Keratinocyte (primary cell): ENCODE data around the gene TSTD1. TPM values are rescaled to one million over a fixed set of nuclear protein-coding genes. Genes with fewer than 3 reads are reported as not detected.
"Not testable (repeated sequence)": the region's sequence is repeated elsewhere in the genome, so short reads cannot be mapped to it uniquely, and the experiment has no call there.

Experiments
- DNase-seq: peaks from one replicate; pipeline ENCODE4 v3.0.0-alpha.2; 2011; ENCODE audit warnings: low read depth, missing footprints, low spot score
- FAIRE-seq: peaks from 2 replicates; lab custom pipeline; 2011; peaks lifted over from hg19 to GRCh38; lab: Jason Lieb, UNC
- H2AFZ ChIP-seq: 2 replicates; pipeline ENCODE4 v1.6.0; 2012; ENCODE audit warnings: low read length, control low read depth, inconsistent platforms; ENCODE audit not compliant: control insufficient read depth
- H3K27ac ChIP-seq: 2 replicates; pipeline ENCODE4 v1.5.1; 2011; ENCODE audit warnings: low read length; ENCODE audit not compliant: control insufficient read depth, insufficient read depth
- H3K27me3 ChIP-seq: 3 replicates; pipeline ENCODE4 v1.6.0; 2011; ENCODE audit warnings: low read length; ENCODE audit not compliant: control insufficient read depth, insufficient read depth; ENCODE audit errors: extremely low read depth
- H3K36me3 ChIP-seq, 2 experiments: 2 replicates in 1 of 2; 3 replicates in 1 of 2; pipeline ENCODE4 v1.5.1; 2011; ENCODE audit warnings: low read length in 2 of 2, mild to moderate bottlenecking in 1 of 2; ENCODE audit not compliant: control insufficient read depth in 2 of 2, insufficient read depth in 2 of 2; ENCODE audit errors: extremely low read depth in 1 of 2
- H3K4me1 ChIP-seq: 3 replicates; pipeline ENCODE4 v1.5.1; 2011; ENCODE audit warnings: low read length; ENCODE audit not compliant: control insufficient read depth, insufficient read depth; ENCODE audit errors: extremely low read depth
- H3K4me2 ChIP-seq: 3 replicates; pipeline ENCODE4 v1.6.0; 2011; ENCODE audit warnings: low read depth, low read length; ENCODE audit not compliant: control insufficient read depth, insufficient read depth; ENCODE audit errors: extremely low read depth
- H3K4me3 ChIP-seq, 3 experiments: fragments of 200-600 bp in 1 of 3; sonication (generic) in 1 of 3; 2 replicates in 2 of 3; 3 replicates in 1 of 3; pipeline ENCODE4 v1.5.1; 2011 to 2016; ENCODE audit warnings: low read length in 3 of 3, mild to moderate bottlenecking in 3 of 3, control low read depth in 2 of 3, inconsistent platforms in 1 of 3, low read depth in 1 of 3, mixed read lengths in 1 of 3, mixed run types in 1 of 3, moderate library complexity in 1 of 3; ENCODE audit not compliant: control insufficient read depth in 2 of 3, insufficient read depth in 2 of 3; ENCODE audit errors: extremely low read depth in 1 of 3
- H3K79me2 ChIP-seq: 2 replicates; pipeline ENCODE4 v1.6.0; 2012; ENCODE audit warnings: low read length; ENCODE audit not compliant: control insufficient read depth, insufficient read depth
- H3K9ac ChIP-seq: 3 replicates; pipeline ENCODE4 v1.6.0; 2011; ENCODE audit warnings: low read length; ENCODE audit not compliant: control insufficient read depth, insufficient read depth; ENCODE audit errors: extremely low read depth
- H3K9me1 ChIP-seq: 3 replicates; pipeline ENCODE4 v1.6.0; 2011; ENCODE audit warnings: low read length; ENCODE audit not compliant: control insufficient read depth, insufficient read depth; ENCODE audit errors: extremely low read depth
- H3K9me3 ChIP-seq: 2 replicates; pipeline ENCODE4 v1.5.1; 2012; ENCODE audit warnings: low read depth, low read length; ENCODE audit not compliant: control insufficient read depth
- H4K20me1 ChIP-seq: 3 replicates; pipeline ENCODE4 v1.6.0; 2011; ENCODE audit warnings: low read length; ENCODE audit not compliant: control insufficient read depth, insufficient read depth; ENCODE audit errors: extremely low read depth
- EZH2 ChIP-seq: IDR thresholded peaks from one replicate; pipeline ENCODE4 v1.6.1; 2012; ENCODE audit warnings: inconsistent platforms, mild to moderate bottlenecking, low read length, moderate library complexity
- dilution Hi-C: fragments of 300-500 bp; cut with MboI; formaldehyde crosslinking; loops from one replicate; pipeline ENCODE4 v1.7.0; 2020; ENCODE audit warnings: low sequenced_read_pairs; ENCODE audit not compliant: extremely low pct_ligation_motif_present
- polyA plus RNA-seq, 5 experiments: library from polyadenylated mRNA; depleted of rRNA in 3 of 5; stranded (reverse) in 3 of 5; stranded (forward) in 1 of 5; unstranded in 1 of 5; fragments of >200 nt; gene quantifications; 1 replicate in 1 of 5; 2 replicates in 3 of 5; 3 replicates in 1 of 5; pipeline versions ENCODE4 v1.2.1 to v1.2.3, GENCODE V29; 2011 to 2012; ENCODE audit warnings: missing spikeins in 2 of 5, low read depth in 1 of 5, low replicate concordance in 1 of 5
- TF ChIP-seq, protein P1 (sequence below), 3 experiments: IDR thresholded peaks in 1 of 3; conservative IDR thresholded peaks in 1 of 3; optimal IDR thresholded peaks in 1 of 3; 2 replicates in 2 of 3; 3 replicates in 1 of 3; pipeline versions ENCODE3 to v1.5.1; 2011; ENCODE audit warnings: low read length in 3 of 3, mild to moderate bottlenecking in 3 of 3, moderate library complexity in 2 of 3, control low read depth in 1 of 3, inconsistent platforms in 1 of 3; ENCODE audit not compliant: insufficient read depth in 2 of 3; ENCODE audit errors: extremely low read depth in 1 of 3

The TSTD1 gene
- polyA plus RNA-seq, 1 donor (not counting 4 experiments of a cell fraction or from before 2014, with no cell fraction given), result 106 TPM

DNA sequence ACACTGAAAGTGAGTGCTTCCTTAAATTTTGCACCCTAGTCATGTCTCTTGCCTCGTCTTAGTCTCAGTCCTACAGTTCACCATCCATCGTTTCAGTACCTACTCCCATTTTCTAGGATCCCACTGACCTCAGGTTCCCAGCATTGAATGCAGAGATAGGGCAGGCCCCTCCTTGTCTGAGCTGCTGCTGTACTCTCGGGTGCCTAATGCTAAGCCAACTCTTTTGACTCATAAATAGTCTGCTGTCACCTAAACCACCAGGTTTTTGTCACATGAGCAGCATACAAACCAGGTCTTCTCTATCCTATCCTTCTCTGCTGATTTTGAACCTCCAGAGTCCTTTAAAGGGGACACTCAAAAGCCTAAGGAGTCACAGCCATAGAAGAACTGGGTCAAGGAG is 27.9 kb upstream of the TSTD1 start:
- TF ChIP-seq, protein P1, sequence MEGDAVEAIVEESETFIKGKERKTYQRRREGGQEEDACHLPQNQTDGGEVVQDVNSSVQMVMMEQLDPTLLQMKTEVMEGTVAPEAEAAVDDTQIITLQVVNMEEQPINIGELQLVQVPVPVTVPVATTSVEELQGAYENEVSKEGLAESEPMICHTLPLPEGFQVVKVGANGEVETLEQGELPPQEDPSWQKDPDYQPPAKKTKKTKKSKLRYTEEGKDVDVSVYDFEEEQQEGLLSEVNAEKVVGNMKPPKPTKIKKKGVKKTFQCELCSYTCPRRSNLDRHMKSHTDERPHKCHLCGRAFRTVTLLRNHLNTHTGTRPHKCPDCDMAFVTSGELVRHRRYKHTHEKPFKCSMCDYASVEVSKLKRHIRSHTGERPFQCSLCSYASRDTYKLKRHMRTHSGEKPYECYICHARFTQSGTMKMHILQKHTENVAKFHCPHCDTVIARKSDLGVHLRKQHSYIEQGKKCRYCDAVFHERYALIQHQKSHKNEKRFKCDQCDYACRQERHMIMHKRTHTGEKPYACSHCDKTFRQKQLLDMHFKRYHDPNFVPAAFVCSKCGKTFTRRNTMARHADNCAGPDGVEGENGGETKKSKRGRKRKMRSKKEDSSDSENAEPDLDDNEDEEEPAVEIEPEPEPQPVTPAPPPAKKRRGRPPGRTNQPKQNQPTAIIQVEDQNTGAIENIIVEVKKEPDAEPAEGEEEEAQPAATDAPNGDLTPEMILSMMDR (optimal IDR thresholded peaks at IDR 0.05 in 1 of 3, IDR thresholded peaks at IDR 0.05 in 1 of 3, conservative IDR thresholded peaks at IDR 0.05 in 1 of 3; ENCODE audit: extremely low read depth in 1 of 3, insufficient read depth in 2 of 3, low read length in 3 of 3), result no peak
- no peak for TF ChIP-seq EZH2
- H3K79me2 ChIP-seq, result no peaks in the 10 kb centered on the region
- no peak overlapping the region for H2AFZ ChIP-seq
- no peaks in the 10 kb centered on the region for H3K27me3 ChIP-seq
- H3K36me3 ChIP-seq, result no peaks in the 10 kb centered on the region
- no peaks in the 10 kb centered on the region for H4K20me1 ChIP-seq
- no peaks in the 10 kb centered on the region for H3K9me1 ChIP-seq
- no peak for DNase-seq
- dilution Hi-C loops, result no loop called here
- no peak overlapping the region for H3K4me3 ChIP-seq
- FAIRE-seq, result no peak
- no peaks in the 10 kb centered on the region for H3K9me3 ChIP-seq
- H3K4me1 ChIP-seq, result peaks cover 17% of the 10 kb centered on the region
- H3K9ac ChIP-seq, result no peak overlapping the region
- H3K27ac ChIP-seq, result no peak overlapping the region
- no peak overlapping the region for H3K4me2 ChIP-seq

DNA sequence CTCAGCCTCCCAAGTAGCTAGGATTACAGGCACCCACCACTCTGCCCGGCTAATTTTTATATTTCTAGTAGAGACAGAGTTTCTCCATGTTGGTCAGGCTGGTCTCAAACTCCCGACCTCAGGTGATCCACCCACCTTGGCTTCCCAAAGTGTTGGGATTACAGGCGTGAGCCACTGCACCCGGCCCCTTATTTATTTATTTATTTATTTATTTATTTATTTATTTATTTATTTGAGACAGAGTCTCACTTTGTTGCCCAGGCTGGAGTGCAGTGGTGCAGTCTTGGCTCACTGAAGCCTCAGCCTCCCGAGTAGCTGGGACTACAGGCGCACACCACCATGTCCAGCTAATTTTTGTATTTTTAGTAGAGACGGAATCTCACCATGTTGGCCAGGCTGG is 26.9 kb upstream of the TSTD1 start:
- H3K4me3 ChIP-seq, H3K36me3 ChIP-seq, H3K9me3 ChIP-seq, DNase-seq, H3K27me3 ChIP-seq, H3K9ac ChIP-seq, H3K9me1 ChIP-seq, H3K4me2 ChIP-seq, dilution Hi-C loops, H4K20me1 ChIP-seq, H3K27ac ChIP-seq, H3K79me2 ChIP-seq, FAIRE-seq, H2AFZ ChIP-seq: not testable (repeated sequence)
- peaks cover 12% of the 10 kb centered on the region for H3K4me1 ChIP-seq

DNA sequence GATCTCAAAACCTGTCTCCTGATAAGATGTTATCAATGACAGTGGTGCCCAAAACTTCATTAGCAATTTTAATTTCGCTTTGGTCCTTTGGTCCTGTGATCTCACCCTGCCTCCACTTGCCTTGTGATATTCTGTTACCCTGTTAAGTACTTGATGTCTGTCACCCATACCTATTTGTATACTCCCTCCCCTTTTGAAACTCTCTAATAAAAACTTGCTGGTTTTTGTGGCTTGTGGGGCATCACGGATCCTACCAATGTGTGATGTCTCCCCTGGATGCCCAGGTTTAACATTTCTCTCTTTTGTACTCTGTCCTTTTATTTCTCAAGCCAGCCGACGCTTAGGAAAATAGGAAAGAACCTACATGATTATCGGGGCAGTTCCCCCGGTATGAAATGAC is 25.2 kb upstream of the TSTD1 start:
- H3K9ac ChIP-seq, H3K27ac ChIP-seq, dilution Hi-C loops, H3K9me3 ChIP-seq, H3K27me3 ChIP-seq, DNase-seq, H2AFZ ChIP-seq, H3K9me1 ChIP-seq, H3K79me2 ChIP-seq, H3K4me2 ChIP-seq, H3K4me3 ChIP-seq, FAIRE-seq, H3K4me1 ChIP-seq, H4K20me1 ChIP-seq, H3K36me3 ChIP-seq: not testable (repeated sequence)
